Stimulated activated naive CD4-positive, alpha-beta T cell (primary cell): ENCODE data around the gene PCDH19.

Source experiments
- DNase-seq, 6 experiments: peaks; one replicate each; lab custom pipeline; 2025; lab: John Stamatoyannopoulos, UW

PCDH19 gene

DNA sequence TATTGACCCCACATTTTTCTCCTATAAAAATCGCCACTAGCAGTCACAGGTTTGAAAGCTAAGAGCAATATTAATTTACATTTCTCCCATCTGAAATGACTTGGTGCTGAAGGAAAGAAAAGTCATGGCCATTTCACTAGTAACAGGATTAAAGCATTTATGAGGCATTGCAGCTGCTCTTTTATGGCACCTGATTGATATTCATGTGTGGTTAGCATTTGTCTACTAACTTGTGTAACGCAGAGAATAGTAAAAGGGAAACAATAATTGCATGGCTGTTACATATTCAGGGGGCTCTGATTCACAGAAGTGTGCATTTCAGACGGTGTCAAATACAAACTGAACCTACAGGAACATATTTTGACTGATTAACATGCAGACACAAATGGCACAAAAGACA, 5.2 kb downstream of the PCDH19 start:
- DNase-seq = no peak

DNA sequence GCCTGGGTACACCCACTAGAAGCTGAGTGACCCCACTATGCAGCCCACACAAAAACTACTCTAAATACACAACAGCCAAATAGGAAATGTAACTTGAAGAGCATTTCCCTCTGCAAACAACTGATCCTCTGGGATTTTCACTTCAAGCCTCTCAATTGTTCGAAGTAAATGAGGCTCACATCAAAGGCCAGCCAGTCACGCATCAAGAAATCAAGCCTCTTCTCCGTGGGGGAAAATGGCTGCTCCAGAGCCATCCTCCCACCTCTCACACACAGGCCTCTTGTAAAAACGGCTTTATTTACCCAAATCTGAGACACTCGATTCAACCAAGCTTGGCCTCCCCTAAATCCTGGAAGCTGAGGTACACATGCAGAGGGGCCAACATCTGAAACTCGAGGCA, 14.3 kb downstream of the PCDH19 start:
- DNase-seq = no peak

DNA sequence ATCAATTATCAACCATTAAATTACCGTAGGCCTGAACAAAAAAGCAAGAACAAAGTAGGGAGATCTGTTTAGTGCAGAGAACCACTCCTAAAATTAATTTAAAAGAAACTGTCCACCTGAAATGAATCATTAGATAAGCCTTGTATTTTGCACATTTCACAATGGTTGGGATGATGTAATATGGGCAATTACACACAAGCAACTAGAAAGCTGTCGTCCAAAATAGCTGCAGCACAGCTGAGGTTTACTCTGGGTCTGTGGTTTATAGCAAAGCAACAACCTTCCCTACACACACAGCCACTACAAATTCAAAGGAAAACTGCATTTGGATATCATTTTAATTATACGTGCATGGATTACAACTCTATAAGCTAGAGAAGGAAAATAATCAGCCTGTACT, 28.5 kb downstream of the PCDH19 start:
- DNase-seq = no peak

DNA sequence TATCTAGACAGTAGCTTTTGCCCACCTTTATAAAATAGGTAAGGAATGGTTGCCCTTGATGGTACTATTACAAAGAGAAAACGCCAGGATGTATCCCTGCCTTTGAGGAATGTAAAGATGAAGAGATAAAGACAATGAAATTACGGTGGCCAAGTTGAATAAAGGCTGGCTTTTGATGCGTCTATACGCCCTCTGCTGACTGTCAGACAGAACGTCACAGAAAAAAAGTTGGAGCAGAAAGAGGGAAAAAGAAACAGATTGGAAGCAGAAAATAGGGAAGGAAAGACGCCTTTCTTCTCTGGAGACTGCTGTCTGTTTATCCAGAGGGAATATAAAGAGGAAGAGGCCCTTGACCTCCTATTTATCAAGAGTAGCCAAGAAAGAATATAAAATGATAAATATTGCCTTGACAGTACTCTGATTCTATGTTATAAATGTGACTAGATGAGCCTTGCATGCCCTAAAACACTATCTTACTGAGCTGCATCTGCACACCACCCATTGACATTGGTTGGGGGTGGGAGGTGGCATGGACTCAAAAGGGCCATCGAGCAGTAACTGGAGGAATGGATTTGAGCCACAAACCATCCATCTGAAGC, 30.6 kb downstream of the PCDH19 start:
- DNase-seq = no peak

DNA sequence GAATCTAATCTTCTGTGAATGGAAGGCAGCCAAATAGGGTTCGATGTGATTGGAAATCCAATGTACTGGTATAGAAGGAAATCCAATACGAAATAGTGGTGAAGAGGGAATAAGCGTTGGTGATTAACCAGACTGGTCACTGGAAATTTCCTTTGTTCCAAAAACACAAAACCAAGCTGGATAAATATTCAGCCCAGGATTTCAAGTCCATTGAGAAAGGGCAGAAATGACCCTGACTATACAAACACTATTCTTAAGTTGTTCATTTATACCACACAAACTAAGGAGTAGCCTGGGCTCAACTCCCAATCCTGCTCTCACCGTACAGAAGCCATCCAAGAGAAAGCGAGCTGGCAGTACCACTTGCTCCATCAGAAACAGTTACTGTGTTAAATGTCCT, 32.2 kb downstream of the PCDH19 start:
- no peak for DNase-seq

DNA sequence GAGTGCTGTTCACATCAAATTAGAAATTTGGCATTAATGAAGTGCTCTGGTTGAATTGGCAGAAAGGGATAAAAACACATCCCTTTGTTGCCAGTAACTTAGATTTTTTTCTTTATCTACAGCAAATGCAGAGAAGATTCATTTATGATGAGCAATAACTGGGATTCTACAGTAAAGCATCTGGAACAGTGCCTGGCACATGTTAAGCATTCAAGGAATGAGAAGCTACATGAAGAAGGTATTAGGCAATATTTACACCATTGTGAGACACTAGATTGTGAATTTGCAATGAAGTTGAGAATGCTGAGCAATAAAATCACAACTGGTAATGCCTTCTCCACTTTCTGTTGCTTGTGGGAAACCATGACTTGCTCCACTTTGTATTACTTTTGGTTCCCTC, 33.5 kb downstream of the PCDH19 start:
- DNase-seq = no peak

DNA sequence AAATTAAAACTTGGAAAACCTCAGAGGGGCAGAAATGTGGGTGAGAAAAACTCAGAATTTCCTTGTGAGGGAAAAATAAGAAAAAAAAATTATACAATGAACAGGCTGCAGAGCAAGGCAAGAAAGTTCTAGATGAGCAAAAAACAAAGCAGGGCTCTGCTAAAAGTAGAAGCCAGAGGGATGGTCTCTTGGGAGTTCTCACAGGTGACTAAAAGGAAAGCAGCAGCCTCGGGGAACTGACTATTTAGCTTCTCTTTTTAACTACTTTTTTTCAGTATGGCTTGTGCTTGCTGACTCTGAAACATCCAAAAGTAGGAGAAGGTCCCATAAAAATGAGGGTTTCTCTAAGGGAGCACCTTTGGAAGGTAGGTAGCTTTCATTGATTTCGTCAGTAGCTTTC, 36.4 kb downstream of the PCDH19 start:
- DNase-seq = no peak

DNA sequence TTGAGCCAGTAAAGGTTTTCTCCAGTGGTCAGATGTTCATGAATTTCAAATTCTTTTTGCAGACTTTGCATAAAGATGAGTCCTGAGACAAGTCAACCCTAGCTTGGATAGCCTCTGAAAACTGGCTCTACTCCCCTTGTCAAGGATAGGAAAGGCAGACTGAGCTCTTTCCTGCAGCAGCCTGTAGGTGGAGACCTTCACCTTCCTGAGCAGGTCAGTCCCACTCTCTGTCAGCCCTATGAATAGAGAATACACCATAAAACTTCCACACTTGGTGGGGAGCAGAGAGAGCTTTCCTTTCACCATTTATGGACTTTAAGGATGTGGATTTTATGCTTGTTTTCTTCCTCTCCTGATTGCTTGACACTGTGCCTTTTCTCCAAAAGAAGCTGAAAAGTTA, 41.9 kb downstream of the PCDH19 start:
- DNase-seq = no peak

DNA sequence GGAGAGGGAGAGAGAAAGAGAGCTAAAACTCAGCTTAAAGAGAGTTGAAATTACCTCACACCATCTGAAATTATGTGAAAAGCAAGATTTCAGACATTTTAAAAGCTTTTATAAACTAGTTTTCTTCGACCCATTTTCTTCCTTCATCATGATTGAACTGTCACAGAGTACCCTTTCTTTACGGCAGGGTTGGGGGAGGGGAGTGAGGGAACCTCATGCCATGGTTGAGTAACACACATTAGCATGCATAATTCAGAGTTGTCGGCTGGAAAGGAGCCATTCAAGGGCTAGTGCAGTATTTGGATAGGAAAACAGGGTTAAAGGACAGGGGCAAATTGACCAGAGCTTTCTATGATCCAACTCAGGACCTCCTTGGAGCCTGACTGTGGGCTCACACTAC, 46.2 kb downstream of the PCDH19 start:
- no peak for DNase-seq

DNA sequence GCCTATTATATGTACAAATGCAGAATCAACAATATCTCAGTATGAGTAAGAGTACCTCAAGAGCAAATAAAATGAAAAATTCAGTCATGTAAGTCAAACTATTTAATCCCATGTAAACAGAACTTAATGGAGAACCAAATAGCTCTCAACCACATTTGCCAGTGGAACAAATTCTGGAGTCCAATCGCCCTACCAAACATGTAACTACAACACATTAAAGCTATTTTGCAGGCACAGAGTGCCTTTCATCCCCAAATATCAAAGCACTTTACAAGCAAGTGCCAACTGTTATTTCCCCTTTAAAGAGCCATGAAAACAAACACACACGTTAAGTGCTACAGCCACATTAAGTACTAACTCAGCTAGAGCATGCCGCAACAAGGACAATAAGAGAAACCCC, 51.3 kb downstream of the PCDH19 start:
- no peak for DNase-seq

DNA sequence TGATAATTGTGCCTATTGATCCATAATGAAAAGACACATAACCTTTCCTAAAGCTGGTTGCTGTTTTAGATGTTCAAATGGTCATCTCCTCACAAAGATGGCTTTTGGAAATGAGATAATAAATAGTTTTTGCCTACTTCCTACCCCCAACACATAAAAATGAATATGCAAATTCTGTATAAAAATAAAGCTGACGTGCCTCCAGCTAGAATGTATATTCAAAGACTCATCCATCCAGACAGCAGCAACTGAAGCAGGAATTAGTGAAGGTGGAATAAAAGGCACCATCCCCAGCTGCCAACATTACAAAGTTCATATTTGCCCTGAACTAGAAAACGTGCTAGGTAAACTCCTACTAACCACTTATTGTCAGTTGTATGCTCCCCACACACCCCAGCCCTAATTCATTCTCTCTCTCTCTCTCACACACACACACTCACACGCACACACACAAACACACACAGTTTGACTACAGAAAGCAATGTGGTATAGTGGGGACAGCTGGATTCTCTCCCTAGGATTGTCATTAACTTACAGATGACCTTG, 53.6 kb downstream of the PCDH19 start:
- DNase-seq = no peak

DNA sequence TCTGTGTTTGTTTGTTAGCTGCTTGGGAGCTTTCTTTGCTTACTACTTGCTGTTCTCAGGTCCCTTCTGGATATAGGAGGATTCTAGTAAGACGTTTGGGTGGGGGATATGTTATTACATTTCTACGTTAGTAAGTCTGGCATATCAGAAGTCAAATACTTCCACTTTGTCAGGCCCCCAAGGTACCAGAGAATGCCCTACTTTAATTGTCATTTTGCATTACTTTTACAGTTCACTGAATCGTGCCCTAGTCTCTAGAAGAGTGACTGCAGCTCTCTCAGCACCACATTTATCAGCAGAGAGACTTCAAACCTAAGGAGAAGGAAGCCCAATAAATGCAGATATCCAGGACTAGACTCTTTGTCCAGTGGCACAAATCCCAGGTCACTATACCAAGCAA, 54.4 kb downstream of the PCDH19 start:
- no peak for DNase-seq

DNA sequence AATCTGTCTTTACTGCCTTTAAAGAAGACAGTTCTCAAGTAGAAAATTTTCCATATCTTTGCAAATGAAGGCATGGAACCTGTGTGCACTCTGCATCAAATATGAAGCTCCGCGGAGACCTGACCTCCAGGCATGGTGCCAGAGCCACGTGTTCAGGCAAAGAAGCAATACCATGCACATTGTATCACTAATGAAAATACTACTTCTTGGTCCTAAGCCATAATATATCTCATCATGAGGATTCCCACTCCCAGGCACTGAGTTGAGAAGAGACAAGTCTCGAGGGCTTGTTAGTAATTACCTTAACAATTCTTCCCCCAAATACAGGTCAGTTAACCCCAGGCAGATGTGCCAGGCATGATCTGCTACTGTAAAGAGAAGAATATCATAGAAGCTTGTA, 56.7 kb downstream of the PCDH19 start:
- no peak for DNase-seq

DNA sequence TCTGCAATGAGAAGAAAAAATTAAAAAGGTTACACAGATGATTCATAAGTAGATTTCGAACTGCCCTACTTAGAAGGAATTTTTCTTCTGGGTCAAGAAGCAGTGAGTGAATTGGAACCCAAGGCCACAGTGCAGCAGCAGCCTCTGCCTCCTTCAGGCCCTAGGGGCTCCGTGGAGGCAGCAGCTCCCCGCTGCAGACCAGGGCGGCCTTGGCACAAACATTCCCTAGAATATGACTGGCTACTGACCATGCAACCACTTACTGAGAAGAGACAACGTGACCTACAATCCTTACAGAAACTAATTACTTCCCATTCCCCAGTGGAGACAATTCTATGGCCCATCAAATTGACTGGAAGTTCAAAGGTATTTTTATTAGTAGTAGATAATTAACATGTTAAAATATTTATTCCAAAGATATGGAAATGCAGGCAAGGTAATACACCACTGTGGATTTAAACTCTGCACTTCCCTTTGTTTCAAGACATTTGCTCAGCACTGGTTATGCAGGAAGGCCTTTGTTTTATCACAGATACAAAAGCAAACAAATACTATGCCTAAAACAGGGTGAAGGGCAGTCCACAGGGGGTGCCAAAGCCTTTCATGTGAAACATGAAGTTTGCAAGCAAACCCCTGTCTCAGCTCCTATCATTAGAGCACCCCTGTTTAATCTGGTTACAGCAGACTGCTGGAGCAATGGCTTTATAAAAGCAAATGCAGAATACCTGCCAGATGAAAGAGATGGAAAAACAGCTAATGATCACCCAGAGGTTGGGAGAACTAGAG, 59.2 kb downstream of the PCDH19 start:
- no peak for DNase-seq

DNA sequence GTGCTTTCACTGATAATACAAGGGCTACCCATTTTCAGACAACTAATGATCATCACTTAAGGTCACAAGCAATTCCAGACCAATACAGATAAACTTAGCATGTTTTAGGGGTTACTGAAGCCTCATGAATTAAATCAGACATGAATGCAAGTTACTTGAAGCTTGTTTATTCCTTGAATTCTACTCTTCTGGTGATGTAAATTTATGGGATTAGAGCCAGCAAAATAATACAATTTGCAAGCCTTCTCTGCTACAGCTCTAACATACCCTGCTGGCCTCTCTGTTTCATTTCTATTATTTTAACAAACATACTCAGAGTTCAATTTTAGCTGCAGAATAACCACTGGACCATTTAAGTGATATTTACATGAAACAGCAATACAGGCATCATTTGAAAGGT, 60.7 kb downstream of the PCDH19 start:
- DNase-seq = no peak

DNA sequence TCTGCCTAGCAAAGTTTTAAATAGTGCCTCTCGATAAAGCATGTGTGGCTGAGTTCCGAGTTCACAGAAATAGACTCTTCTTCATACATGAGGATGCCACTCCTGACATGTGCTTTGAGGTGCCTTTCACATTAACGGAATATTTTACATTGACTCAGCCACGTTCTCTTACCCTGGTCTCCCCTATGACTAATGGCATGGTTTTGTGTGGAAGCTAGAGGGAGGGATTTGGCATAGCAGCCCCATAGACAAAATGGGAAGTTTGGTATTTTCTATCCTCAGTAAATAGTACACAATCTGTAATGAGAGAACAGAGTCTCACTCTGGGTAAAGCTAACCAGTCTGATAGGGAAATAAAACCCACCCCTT, 68.9 kb downstream of the PCDH19 start:
- DNase-seq = no peak

DNA sequence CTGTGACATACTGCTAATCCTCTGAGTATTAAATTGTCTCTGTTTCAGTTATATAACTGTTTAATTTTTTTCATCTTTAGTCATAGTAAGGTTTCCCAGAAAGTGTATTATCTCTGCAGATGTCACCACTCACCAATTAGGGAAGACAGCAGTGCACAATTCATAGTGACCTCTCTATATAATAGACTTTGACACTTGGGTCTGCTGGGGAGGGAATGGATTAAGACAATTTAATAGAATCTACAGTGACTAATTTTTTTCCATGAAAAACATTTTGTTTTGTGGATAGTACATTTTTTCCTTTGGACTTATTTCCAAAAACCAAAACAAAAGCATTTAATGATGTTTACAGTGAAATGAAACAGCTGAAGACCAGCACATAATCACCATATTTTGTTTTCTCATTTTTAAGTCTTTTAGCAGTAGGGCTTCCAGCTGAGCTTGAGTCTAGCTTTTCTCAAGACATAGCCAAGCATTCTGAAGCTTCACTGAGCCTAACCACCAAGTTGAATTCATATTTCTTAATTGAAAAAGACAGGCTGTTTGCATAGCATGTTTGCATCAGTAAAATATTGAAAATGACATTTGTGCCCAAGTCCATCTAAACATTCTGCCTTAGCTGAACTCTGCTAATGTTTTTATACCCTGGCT, 69.5 kb downstream of the PCDH19 start:
- no peak for DNase-seq

DNA sequence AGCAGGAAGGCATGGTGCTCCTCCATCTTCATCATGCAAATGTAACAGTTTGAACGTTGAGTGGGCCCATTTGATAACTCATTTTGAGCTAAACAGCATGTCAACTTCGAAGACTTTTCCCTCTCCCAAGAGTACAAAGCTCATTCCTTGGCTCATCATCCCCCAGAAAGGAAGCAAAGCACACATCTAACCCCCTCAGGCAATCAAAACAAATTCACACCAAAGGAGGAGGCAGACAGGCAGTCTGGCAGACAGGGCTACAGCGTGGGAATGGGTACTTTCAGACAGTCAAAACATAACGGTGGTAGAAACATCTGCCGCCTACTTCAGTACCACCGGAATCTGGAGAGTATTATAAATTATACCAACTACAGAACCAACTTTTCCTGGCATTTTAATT, 81.7 kb downstream of the PCDH19 start:
- DNase-seq = no peak

DNA sequence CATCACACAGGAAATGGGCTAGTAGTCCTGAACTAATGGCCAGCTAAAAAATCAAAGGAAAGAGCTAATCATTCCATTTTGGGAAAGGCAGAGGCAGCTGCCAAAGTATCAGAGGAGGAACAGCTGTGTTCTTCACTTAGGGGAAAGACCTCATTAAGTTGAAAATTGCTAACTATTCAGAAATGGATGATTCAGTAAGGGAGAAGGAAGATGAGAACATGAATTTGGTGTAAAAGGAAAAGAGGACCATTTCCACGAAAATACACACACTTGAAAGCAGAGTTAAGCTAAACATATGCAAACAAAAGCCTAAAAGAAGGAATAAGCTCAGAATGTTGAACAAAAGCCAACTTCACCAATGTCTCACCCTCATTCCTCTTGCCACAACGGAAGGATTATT, 90.4 kb downstream of the PCDH19 start:
- no peak for DNase-seq

DNA sequence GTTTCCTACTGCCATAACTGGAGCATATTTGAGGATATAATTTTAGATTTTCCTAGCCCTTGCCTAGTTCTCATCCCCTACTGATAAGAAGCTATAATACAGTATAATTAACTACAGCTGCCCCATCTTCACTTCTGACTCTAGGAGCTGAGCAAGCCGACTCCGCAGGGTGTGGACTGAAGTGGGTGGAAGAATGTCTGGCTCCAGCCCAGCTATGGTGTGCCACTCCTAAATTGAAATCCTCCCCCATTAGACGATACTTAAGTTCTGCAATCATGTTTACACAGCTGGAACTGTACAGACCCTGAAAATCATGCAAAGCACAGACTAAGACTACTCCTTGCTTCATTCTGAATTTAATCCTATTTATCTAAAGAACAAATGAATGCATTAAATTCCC, 93.1 kb downstream of the PCDH19 start:
- no peak for DNase-seq

DNA sequence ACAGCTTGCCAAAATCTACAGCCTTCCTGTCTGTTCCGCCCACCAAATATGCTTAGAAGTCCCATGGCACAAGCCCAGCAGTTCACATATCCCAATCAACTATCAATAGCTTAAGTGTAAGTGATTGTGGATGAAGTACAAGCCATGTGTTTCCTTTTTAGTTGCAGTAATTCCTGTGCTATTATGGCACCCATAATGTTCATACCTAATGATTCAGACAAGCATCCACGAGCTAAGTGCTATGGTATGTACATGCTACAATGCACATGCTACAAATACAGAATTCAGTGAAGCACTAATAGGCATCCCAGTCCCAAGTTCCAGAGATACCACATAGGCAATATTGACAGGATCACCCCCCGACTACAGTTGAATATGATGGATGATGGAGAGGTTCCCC, 94.5 kb downstream of the PCDH19 start:
- DNase-seq = no peak

DNA sequence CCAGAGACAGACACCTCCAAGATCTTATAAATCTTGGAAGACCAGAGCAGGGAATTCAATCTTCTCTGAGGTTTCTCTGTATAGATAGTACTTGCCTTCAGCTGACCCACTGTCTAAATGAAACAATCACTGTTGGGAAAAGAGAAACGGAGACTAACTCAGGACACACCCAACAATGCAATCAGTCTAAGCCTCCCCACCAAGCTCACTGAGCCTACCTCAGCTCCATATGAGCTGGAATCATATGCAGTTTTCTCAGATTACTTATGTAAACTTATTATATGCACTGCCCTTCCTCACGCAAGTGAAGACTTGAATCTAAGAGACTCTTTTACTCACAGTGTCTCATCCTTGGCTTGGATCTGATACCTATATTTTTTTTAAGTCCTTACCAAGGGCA, 110.5 kb downstream of the PCDH19 start:
- no peak for DNase-seq

DNA sequence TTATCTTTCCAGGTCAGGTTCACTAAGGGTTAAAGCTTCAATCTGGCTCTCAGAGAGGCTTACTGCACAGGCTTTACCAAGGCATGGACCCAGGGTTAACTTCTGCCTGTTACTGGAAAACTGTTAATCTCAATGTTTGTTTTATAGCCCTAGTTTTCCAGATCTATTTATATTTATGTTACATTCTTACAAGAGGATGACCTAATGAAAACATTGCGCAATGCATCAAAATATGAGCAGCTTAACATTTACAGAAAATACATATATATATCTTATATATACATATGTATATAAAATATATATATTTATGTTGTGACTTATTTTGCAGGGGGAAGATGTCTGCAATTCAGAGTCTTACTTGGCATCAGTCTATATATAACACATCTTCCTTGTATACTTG, 112.3 kb downstream of the PCDH19 start:
- no peak for DNase-seq
